DMS114 treated with DMSO at 0.1 percent for 48 hours (cell line): Measurements from ENCODE around the gene NAP1L5.

Experiments used
- DNase-seq: peaks from one replicate; lab custom pipeline; 2025; ENCODE audit not compliant: unreplicated experiment; lab: John Stamatoyannopoulos, UW

The NAP1L5 gene, protein sequence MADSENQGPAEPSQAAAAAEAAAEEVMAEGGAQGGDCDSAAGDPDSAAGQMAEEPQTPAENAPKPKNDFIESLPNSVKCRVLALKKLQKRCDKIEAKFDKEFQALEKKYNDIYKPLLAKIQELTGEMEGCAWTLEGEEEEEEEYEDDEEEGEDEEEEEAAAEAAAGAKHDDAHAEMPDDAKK

DNA sequence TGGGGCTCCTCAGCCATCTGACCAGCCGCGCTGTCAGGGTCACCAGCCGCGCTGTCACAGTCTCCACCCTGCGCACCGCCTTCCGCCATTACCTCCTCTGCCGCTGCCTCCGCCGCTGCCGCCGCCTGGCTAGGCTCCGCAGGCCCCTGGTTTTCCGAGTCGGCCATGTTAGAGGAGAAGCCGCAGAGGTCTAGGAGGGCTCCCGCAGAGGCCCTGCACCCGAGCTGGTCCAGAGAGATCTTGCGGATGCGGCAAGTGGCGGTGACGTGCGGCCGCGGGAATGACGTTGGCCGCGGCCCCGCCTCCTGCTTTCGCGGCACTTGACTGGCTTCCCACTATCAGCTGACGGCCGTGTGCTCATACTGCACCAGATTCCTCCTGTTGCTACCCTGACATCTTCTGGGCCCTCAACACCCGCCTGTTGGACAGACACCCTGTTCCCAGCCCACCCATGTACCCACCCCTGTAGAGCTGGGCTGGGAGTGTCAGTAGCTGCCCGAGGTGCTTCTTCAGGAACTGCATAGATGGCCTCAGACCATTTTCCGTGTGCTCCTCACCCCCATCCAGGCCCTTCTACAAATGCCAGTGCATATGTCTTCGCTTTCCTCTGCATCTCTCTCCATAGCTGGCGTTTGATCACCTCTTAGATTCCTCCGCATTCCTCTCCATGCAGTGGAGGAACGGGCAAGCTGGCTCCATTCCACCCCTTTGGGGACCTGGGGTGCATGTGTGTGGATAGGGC is at the start of gene NAP1L5:
TSS of gene NAP1L5 (minus strand) at position 242 of the 742 bp plus-strand sequence. CDS start at position 167, 75 bp downstream.
- peak; percentile 36 for DNase-seq

DNA sequence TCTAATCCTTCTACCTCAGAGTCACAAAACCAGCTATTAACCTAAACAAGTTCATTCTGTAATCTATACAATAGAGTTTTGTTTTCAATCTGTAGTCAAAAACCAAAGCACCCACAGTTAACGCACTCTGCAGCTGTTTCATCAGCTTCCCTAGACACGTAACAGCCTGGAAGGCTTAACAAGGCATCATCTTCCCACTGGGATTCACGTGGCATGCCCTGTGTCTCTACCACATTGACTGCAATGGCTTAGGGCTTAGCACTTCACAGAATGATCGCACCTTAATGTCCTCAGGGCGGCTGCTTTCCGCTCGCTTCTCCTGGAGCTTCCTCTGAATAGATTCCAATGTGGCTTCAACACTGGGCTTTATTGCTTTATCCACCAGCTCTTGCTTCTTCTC is 49.7 kb upstream of the NAP1L5 start:
- DNase-seq: no peak

DNA sequence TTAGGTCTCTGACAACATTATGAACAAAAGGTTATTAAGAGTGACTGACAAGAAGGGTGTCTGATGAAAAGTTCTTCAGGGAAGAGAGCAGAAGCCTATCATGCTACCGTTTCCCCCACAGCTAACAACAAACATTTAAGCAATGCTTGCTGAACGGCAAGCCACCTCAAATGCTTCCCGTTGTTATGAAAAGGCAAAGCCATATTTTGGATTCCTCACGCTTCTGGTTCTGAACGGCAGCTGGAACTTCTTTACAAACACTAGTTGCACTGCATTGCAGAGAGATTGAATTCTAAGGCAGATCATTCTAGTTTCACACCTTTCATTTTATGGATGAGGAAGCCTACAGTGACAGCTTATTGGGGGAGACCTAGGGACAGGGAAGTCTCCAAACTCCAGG is 48.6 kb upstream of the NAP1L5 start:
- DNase-seq: no peak

DNA sequence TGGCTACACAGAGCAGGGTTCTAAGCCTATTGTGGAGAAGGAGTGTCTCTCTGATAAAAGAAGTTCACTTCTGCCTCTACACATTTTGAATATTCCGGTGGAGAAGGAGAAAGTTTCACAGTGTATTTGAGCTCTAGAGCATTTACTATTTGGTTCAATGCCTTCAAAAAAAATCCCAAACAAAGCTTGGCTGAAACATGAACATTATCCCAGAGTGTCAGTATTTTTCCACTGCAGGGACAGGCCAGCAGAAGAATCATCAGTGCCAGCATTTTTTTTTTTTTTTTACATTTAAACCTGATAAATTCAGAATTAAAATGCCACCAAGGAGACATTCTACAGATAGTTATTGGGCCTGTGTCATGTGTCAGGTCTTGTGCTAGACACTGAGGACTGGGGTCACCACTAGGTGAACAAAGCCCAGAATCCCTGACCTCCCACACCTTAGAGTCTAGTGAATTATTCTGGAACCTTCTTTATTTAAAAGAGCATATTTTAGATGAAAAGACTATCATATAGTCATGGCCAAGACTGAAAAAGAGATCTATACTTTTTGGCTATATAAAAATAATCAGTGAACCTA is 48.0 kb upstream of the NAP1L5 start:
- DNase-seq: no peak

DNA sequence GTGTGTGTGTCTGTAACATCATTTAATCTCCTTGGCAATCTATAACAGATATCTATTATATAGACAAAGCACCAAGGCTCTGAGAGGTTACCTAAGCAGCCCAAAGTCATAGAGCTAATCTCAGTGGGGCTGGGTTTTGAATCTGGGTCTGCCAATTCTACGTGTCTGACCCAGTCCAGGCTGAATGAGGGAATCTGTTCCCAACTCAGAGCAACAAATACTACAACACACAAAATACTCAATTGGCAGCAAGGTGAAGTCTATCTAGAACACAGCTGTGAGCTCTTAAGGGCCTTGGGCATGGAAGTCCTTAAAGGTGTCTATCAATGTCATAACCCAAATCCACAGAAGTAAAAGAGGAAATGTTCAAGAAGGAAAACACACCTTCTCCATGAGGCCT is 47.5 kb upstream of the NAP1L5 start:
- DNase-seq: no peak

DNA sequence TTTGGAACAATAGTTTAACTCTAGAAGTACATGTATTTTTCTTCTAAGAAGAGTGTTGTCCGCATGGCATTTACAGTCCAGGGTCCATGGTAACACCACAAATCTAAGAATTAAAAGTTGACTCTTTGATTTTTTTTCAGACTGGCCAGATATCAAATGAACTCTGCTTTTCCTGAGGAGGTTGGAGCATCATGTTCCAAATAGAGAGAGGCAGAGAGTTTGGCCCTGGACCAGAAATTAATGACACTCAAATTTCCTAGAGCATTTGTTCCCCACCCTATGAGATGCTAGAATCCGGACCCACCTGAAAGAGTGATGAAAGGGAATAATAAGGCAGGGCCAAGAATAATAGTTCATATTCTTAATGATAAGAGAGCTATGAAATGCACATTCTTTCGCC is 47.0 kb upstream of the NAP1L5 start:
- no peak for DNase-seq

DNA sequence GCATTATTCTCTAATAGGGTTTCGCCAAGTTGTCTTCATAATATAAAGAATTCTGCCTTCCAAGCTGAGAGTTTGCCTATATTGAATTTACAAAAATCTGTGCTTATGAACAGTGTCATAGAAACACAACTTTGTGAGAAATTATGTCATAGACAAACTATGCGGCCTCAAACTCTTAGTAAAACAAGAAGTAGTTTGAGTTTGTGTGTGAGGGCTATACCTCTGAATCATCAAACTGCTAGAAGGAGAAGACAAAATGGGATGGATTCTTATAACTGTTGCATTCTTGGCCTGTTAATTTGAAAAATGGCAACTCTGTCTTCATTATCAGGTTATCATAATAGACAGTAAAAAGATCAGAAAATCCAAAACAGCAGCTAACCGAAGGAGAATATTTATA is 46.1 kb upstream of the NAP1L5 start:
- DNase-seq: no peak

DNA sequence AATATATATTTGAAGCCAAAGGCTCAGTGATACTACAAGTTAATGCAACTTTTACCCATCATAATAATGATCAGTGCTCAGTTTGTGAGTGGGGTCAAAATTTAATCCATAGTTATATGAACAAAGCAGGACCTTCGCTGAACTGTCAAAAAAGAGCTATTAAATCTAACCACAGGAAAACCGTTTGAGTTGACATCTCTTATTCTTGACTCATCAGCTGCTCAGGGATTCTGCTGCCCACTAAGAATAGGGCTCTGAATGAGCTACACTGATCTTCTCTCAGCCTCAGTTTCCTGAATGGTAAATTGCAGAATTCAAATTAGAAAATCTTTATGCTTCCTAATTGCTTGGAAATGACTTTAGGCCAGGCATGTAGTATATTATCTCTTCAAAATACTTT is 44.9 kb upstream of the NAP1L5 start:
- no peak for DNase-seq

DNA sequence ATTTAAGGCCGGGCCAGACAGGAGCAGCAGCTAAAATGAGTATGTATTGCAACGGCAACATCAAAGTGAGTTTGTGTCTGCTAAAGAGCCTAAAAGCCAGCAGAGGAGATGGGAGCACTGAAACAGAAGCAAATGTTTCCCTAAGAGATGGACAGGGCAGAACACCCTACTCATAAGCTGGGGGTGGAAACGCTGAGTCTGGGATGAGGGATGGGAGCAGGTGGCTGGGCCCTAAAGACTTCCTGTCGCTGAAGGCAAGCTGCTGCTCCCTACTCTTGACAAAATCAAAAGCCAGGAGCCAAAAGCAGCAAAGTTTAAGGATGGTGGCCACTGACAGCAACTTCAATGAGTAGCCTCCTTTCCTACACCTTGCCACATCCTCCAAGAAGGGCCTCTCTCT is 40.6 kb upstream of the NAP1L5 start:
- no peak for DNase-seq

DNA sequence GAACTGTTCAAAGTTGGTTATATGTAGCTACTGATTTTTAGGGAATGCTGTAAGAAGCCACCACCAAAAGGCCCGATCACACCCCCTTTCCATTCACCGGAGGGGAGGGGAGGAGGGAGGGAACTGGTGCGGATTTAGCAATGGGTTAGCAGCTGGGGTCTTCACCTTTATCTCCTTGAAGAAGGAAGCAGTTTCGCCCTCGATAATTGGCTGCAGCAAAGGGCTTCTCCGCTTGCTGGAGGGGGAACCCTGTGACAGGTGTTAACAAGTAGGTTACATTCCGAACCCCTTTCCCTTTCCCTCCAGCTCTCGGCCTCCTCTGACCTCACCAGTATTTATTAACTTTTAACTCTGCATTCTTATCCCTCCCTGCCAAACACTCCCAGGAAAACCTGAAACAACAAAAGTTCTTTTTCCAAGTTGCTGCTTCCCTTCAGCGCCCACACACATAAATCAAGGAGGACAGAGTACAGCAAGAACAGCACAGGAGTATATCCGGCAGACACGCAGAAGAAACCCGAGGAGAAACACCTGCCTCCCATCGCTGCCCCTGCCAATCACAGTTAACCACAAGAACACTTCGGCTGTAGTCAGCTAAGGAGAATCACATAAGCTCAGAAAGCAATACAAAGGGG is 39.8 kb upstream of the NAP1L5 start:
- DNase-seq: no peak

DNA sequence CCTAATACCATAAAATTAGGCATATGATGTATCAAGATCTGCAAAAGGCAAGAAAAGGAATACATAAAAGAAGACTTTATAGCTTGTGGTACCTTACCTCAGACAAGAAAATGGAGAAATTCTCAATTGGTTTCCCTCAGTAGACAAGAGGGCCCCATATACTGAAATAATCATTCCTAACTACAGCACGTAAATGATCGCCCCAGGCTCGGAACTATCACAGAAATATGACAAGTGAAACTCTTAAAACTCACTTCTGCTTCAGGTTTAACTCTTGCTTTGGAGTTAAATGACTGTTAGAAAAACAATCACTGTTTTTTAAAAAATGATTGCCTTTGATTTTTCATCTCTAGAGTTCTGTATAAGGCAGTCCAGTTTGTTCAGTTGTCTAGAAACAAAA is 38.6 kb upstream of the NAP1L5 start:
- no peak for DNase-seq

DNA sequence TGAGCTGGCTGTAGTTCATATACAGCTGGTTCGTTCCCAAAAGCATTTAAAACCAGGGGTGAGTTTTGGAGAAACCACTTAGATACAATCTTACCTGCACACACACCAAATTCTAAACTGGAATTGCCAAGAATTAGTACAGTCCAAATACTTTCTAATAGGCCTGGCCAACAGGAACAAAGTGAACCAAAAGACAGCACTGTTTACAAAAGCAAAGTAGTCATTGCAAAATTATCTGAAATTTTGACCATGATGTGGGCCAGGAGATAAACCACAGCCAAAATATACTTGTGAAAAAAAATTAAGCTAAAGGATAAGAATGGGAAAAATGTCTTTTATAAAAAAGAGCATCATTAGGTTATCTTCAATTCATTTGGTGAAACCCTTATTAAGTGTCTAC is 37.9 kb upstream of the NAP1L5 start:
- no peak for DNase-seq

DNA sequence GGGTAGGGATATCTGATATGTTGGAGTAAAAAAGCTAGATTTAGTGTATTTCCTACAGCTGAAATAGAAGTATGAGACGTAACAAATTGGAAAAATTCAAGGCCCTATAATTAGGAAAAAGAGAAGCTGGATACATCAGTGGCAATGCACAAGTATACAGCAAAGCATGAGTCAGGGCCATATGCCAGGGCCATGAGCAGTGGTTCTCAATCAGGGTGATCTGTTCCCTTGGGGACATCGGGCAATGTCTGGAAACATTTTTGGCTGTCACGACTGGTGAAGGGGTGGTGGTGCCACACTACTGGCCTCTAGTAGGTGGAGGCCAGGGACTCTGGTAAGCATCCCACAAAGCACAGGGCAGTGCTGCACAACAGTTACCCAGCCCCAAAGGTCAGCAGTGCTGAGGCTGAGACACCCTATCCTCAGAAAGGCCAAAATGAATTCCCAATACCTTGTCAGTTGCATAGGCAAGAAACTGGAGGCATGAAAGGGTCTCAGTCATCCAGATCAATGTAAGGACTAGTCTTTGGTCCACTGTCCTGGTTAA is 36.8 kb upstream of the NAP1L5 start:
- DNase-seq: no peak

DNA sequence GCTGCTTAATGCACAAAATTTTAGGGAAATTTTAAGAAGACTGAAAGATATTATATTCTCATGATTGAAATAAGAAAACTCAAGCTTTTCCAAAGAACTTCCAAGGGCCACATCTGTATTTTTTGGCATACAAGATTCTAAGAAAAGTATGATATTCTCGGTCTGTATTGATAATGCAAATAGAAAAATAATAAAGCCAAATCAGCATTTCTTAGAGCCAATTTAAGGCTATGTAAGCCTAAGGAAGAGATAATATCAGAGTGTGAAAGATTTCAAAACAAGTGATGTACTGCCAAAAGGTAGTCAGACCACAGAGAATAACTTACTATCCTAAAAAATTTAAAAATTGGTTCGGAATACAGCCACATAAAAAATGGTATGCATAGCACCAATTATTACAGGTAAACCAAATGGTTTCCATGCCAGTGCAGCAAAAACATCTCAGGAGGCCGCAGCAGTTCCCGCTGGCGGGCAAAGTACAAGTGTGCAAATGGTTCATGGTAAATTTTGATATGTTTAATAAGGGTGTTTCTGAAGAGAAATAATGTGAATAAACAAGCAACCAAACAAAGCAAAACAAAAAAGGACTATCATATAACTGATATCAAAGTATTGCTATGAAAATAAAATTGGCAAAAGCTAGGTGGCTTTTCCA is 35.2 kb upstream of the NAP1L5 start:
- DNase-seq: no peak

DNA sequence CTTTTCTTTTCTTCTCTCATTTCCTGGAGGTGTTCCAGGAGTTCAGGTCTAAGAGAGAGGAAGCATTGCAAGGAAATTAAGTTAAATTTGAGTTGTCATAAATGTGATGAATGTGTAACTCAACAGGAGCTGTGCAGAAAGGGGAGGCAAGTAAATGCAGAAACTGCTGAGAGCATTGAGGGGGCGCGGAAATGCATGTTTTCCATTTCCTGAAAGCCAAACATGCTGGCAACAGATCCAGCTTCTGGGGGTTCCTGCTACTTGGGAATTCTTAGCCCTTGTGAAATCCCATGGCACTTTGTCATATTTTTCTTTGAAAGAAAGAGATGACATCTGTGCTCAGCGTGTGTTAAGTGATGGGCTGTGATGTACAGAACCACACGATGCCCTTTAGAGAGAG is 33.8 kb upstream of the NAP1L5 start:
- no peak for DNase-seq

DNA sequence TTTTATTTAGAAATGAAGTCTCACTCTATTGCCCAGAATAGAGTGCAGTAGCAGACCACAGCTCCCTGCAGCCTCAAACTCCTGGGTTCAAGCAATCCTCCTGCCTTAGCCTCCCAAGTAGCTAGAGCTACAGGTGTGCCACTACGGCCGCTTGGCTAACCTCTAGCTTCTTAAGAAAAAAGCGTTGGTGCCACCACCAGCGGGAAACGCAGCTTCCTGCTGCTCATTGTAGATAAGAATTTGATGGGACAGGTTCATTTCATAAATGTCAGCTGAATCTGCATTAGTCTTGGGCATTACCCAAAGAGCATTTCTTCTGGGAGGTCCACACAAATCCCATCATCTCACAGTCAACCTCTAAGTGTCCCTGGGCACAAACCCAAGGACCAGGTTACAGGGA is 33.2 kb upstream of the NAP1L5 start:
- DNase-seq: no peak

DNA sequence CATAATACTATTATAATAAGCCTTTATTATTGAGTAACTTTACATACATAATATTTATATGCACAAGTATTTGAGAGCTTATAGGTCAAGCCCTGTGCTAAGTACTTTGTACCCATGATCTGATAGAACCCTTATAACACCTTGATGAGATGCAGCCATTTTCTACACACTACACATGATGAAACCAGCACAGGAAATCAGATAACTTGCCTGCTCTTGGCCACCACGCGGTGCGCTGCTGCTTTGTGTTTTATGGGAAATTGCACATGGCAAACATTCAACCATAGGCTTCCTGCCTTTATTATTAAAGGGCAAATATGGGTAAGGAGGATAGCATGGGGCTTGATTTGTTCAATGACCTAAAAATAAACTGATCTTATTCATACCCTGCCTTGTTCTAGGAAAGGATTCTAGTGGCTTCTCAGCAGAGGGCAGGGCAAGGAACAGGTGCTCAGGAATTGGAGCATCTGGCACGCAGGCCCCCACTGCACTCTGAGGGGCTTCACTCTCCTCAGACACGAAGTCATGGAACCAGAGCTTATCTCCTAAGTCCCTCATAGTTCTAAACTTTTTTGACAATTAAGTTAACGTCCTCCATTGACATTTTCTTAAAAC is 31.6 kb upstream of the NAP1L5 start:
- no peak for DNase-seq

DNA sequence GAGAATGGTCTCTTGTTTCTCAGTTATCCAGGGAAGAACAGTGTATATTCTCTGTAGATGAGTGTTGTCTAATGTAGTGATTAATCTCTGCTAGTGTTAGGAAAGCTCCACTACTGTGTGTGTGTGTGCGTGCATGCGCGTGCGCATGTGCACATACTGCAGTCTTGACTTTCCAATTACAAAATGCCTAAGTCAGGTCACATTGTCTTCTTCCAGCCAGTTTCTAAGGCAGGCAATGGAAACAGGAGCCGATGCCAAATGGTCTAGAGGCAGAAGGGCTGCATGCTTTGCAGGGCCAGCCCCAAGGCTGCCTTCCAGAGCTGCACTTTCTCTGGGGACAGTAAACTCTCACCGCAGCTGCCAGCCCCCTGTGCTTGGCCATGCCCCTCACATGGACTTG is 30.5 kb upstream of the NAP1L5 start:
- no peak for DNase-seq

DNA sequence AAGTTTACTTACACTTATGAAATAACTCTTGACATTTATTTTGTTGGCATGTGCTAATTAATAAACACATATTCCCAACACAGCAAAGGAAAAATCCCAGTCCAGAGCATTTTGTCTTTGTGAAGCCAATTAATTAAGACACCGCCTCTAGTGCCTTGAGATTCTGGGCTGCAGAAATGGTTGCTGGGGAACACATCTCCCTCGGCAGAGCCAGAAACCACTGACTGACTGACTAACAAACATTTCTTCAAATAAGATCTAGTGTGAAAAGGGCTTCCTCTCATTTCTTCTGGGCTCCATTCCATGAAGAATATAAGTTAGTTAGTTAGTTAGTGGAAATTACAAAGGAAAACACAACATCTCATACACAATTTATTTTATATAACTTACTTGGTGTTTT is 28.4 kb upstream of the NAP1L5 start:
- DNase-seq: no peak

DNA sequence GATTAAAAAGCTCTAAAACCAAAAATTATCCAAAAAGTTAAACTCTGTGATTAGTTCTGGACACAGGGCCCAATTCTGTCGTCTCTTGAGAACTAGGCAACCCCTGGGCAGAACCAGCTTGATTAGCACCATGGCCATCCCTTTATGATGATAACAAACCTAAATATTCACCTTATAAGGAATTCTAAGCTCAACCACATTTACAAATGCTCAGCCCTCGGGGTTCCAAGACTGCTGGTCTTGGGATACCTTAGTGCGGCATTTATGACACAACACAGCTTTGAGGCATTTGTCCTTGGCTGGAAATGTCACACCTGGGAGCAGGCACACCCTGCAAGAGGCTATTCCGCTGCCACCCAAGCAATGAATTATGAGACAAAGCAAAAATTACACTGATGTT is 27.5 kb upstream of the NAP1L5 start:
- DNase-seq: no peak

DNA sequence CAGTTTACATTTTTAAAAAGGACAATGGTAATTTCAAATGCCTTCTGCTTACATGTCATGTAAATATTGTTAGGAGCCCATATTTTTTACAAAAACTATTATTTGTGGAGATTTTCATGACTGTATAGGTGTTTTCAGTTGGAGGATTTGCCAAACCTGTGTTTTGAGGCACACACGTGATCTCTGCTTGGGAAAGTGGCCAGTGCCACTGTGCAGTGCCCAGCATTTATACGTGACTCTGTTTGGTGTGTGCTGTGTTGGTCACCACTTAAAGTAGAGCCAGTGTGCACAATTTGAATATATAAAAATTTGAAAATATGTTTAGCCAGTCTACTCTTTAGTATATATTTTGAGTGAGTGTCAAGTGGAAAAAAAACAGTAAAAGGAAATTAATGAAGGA is 26.8 kb upstream of the NAP1L5 start:
- DNase-seq: no peak
